GM12872 (cell line): ENCODE data around the gene CACNA2D4.

ENCODE experiments used
- TF ChIP-seq, protein P1 (sequence below): IDR thresholded peaks from 3 replicates; pipeline ENCODE4 v1.5.1; 2011; ENCODE audit warnings: low read depth, mild to moderate bottlenecking, low read length, moderate library complexity; ENCODE audit not compliant: insufficient read depth

CACNA2D4 gene

DNA sequence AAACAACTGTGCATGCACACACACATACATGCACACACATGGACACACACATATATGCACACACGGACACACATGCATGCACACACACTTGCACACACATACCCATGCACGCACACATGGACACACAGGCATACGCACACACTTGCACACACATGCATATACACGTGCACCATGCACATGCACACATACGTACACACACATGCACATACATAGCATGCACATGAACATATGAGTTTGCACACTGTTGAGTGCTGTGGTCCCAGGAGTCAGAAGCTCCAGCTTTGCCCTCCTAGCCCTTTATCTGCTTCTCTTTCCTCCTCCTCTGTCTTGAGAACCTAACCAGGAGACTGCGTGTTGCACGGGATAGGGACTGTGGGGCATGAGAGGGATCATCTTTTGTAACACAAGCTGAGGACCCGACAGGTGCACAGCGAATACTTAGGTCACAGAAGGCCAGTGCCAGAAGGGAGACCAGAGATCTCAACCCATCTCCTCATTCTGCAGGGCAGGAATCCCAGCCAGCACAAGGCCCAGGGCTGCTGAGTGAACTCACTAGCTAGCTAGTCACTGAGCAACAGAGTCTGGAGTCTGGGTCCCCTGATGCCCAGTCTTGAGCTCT, 101.6 kb downstream of the CACNA2D4 start:
- TF ChIP-seq, protein P1, sequence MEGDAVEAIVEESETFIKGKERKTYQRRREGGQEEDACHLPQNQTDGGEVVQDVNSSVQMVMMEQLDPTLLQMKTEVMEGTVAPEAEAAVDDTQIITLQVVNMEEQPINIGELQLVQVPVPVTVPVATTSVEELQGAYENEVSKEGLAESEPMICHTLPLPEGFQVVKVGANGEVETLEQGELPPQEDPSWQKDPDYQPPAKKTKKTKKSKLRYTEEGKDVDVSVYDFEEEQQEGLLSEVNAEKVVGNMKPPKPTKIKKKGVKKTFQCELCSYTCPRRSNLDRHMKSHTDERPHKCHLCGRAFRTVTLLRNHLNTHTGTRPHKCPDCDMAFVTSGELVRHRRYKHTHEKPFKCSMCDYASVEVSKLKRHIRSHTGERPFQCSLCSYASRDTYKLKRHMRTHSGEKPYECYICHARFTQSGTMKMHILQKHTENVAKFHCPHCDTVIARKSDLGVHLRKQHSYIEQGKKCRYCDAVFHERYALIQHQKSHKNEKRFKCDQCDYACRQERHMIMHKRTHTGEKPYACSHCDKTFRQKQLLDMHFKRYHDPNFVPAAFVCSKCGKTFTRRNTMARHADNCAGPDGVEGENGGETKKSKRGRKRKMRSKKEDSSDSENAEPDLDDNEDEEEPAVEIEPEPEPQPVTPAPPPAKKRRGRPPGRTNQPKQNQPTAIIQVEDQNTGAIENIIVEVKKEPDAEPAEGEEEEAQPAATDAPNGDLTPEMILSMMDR = no peak

DNA sequence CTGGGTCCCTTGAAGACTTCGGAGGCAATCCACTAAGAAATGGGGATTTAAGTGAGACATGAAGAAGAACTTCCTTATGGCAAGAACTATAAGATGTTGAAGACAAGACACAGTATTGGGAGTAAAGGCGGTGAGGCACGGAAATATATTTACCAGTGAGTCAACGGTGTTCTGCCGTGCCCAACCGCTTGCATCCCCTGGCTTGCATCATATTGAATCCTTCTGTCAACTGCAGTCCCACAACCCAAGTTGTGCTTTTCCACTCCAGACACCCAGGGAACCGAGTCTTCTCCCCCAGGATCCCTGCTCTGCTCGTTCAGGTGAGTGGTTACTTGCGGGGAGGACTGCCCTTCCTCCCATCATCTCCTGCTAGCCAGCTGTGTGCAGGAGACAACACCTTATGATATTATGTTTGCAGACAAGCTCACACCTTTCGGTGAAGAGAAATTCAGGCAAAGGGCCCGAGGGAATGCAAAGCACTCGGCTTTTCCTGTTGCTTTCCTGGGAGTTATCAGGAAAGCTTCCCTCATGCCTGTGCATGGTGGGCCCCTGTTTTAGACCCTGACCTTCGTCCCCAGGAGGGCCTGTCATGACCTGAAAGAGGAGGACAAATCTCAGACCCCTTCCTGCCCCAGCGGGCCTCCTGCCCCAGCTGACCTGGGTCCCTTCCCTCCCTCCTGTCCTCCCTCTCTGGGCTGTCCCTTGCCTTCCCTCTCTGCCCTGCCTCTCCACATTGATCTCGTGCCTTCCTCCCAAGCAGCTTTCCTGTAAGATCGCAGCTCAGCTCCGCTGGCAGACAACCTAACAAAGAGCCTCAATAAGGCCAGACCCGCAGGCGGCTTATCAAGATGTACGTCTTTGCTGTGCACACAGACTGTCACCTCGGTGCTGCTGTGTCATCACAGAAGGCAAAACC, 102.4 kb downstream of the CACNA2D4 start:
- TF ChIP-seq, protein P1 = no peak

- TF ChIP-seq, protein P1 = no peak
Measured at GRCh38 chr12:1815108-1815507, 103.3 kb downstream of the CACNA2D4 start.

- TF ChIP-seq, protein P1 = no peak
Measured at GRCh38 chr12:1814266-1814665, 104.2 kb downstream of the CACNA2D4 start.

DNA sequence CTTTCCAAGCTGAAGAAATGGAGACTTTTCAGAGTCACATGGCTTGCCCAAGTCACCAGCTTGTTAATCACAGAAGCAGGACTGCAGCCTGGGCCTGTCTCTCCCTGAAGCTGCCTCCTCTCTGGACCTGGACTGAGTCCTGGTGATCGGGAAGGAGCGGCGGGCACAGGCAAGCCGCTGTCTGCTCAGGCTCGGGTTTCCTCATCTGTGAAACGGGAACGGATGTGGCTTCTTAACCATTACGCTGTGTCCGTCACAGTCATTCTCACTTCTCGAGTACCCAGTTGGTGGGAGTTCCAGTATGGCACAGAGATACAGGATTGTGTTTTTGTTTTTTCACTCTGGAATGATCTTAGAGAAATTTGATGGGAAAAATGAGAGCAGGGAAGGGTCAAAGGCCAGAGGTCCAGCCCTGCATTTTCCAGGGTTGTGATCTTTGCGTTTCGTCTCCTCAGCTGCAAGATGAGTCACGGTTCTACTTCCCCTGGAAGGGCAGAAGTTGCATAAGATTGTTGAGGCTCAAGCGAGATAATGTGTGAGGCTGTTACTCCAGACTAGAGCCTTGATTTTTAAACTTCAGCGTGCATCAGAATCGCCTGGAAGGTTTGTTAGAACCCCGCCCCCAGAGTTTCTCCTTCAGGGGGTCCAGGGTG, 105.7 kb downstream of the CACNA2D4 start:
- TF ChIP-seq, protein P1 = no peak

DNA sequence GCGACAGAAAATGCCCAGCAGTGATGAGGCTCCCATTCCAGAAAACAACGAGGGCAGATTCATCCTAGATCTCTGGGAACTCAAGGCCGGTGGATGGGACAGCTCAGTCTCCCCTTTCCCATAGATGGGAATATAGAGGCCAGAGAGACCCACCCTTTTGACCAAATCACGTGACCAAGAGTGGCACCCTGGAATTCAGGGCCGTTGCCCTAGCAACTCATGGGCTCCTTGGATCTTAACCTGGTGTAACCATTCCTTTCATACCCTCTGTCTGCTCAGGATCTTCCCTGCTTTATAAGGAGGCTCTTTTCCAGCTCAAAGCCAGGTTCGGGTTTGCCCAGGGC, 106.5 kb downstream of the CACNA2D4 start:
- TF ChIP-seq, protein P1 = no peak

GRCh38 chr12:1811281-1811947, 107.0 kb downstream of the CACNA2D4 start:
- TF ChIP-seq, protein P1 = no peak
